ENCODE data around the gene ABHD12.
"Not testable (repeated sequence)": the region's sequence is repeated elsewhere in the genome, so short reads cannot be mapped to it uniquely, and the experiment has no call there.

ABHD12 gene

DNA sequence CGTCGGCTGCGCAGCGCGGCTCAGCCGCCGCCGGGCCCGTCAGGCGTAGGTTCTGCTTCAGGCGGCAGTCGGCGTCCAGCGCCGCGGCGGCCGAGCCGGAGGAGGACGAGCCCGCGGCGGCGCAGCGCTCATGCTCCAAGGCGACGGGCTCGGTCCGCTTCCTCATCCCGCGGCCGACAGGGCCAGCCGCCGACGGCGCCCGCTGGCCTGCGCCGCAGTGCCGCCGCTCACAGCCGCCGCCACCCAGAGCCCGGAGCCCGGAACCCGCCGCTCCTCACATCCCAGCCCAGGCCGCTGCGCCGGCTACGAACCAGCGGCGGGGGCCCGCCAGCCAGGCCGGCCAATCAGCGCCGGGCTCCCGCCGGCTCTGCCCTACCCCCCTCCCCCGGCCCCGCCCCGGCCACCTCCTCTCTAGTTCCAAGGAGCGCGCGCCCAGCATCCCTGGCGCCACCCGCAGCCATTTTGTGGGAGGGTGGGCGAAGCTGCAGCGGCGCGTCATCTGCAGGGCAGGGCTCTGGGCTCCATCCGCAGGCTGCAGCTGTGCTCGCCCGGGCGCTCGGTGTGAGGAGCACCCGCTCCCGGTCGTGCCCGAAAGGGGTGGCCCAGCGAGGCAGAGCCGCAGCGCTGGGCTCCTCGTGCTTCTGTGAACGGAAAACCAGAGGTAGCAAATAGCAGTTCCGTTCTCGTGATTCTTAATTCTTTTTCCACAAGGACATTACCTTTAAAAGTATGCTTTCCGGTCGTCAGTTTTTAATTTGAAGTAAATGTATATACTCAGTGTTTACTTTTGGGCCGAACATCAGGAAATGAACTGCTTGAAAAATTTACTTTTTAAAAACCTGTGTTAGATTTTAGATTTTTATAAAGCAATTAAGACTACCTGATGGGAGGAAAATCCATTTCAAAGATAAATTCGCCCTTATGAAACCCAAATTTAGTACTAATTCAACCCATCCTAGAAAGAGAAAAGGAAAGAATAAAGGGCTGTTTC, at the start of gene ABHD12:
Gene ABHD12, minus strand, starts transcription at position 298 of the 991 bp plus-strand sequence. Its CDS starts 132 bp downstream, at position 166.
- DNase-seq: peak; percentile 92 to 94

DNA sequence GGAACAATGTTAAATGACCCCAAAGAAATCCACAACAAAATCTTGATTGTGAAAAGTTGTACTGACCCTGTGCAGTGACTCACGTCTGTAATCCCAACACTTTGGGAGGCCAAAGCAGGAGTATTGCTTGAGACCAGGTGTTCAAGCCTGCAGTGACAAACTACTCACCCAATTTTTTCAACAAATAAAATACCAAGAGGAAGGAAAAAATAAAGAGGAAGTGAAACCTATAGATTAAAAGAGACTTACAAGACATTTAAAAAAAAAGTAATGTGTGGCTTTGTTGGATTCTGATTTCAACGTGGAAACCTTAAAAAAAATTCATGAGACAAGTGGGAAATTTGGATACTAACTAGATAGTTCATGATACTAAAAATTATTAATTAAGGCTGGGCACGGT, 48.7 kb upstream of the ABHD12 start:
- no peak for DNase-seq

DNA sequence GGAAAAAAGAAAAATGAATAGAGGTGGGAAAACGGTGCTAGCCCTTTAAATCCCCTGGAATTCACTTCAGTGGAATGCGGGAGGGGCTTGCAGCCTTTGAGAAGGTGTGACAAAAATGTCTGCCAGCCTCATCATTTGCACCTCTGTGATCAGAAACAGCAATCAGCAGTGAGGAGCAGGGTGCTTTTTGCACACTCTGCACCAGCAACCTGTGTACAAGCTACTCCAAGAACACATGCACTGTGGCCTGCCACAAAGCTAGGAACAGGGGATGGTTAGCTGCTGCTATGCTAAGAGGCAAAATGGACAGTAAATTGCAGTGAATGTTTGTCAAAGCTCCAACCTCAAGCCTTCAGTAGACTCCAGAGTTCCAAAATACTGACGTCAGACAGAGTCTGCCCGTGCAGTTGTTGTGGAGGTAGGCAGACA, 46.5 kb upstream of the ABHD12 start:
- no peak for DNase-seq

DNA sequence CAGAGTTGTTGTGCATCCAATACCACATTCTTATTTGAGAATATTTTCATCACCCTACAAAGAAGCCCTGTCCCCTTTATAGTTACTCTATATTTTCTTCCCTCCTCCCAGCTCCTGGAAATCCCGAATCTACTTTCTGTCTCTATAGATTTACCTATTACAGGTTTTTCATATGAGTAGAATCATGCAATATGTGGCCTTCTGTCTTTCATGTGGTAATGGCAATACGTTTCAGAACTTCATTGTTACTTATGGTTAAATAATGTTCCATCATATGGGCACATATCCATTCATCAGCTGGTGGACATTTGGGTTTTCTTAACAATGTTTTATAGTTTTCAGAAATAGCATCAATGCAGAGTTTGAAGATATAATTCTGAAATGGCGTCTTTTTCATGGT, 33.9 kb upstream of the ABHD12 start:
- DNase-seq: no peak

DNA sequence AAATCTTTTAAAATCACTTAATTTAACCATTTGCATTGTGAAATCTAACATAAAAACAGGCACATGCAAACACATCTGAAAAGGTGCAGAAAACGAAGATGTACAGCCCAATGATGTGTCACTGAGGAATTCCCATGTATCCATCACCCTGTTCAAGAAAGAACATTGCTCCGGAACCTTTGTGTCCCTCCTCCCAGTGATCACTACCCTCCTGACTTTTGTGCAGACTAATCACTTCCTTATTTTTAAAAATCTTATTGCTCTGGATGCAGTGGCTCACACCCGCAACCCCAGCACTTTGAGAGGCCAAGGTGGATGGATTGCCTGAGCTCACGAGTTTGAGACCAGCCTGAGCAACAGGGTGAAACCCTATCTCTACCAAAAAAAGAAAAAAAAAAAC, 31.4 kb upstream of the ABHD12 start:
- DNase-seq: no peak

DNA sequence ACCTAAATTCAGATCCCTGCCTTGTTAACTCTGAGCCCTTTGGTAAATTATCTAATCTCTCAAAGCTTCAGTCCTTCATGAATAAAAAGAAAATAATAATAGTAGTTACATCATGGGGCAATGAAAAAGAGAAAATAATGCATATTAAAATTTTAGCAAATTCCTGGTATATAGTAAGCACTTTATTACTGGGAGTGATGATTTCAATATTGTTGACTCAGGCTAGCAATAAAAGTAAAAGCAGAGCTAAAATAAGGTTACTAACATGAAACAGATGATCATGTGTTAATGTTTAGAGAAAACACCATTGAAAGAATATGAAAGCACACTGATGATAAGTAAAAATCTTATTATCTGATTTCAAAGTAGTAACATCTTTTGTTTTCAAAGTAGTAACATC, 30.5 kb upstream of the ABHD12 start:
- DNase-seq: no peak

DNA sequence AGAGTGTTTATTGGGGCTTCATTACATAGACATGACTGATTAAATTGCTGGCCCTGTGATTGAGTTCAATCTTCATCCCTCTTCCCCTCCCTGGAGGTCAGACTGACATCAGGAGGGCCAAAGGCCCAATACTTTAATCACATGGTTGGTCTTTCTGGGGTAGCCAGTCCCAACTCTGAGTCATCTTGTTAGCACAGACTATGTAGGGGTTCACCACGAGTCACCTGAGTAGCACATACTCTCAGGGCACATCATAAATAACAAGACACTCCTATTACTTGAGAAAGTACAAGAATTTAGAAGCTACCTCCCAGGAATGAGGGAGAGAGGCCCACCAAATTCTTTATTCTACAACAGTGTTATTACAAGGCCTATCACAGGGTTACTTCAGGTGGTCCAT, 28.1 kb upstream of the ABHD12 start:
- DNase-seq: no peak

DNA sequence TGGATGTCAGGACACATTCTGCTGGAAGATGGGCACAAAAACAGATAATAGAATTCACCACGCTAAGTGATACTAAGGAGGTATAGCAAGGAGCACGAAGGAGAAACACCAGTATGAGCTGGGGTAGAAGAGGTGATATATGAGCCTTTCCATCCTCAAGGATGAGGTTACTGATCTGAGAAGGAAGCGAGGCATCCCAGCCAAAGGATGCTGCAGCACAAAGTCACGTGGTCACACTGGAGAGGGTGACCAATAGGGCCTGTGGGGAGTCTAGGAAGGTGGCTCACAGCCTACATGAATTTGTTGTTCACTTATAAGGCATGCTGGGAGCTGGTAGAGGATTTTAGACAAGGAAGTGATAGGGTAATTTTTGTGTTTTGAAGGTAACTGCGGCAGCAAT, 18.3 kb upstream of the ABHD12 start:
- DNase-seq: no peak

DNA sequence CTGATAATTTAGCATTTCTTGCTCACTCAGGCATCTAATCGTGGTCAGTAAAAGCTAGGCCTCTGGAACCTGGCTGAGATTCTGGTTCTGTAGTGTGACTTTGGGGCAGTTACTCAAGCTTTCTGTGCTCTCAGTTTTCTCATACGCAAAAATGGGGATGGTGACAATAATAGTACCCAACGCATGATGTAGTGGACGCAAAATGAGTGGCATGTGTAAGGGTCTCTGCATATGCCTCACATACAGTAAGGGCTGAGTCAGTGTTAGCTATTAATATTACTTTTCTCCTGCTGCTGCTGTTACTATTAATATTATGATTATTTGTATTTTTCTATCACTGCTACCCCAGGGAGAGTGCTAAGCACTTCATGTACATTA, 17.5 kb upstream of the ABHD12 start:
- no peak for DNase-seq

DNA sequence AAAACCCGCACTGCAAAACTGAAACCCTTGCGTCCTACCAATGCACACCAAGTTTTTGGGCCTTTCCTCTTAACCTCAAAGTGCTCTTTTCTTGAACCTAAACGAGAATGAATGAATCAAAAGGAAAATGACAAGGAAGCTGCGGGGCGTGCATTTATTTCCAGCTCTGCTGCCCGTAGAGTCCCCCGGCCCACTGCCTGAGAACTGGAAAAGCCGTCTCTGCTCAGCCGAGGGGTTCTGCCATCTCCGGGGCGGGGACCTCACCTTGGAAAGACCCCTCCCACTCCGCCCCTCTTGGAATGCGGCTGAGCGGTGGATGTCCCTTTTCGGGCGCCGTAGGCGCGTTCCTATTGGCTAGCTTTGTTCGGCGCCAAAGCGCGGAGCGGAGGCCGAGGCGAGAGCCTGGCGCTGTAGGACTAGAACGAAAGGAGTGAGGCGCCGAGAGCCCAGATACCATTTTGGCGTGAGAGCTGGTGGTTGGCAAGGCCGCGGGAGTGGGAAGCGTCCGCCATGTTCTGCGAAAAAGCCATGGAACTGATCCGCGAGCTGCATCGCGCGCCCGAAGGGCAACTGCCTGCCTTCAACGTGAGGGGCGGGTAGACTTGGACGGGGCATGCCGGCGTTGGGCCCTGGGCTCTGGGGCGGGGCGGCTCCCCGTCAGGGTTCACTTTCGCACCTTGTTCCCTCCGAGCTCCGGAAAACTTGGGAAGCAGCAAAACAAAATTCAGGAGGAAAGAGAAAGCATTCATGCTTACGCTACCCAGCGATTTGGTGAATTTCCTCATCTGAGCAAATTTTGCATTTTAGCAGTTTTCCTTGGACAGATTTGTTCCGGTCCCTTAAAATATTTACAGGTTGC, 16.9 kb upstream of the ABHD12 start, which contains the start of gene GINS1:
Gene GINS1, plus strand, starts transcription at position 363 of the 859 bp plus-strand sequence. Its CDS starts 148 bp downstream, at position 511.
- DNase-seq: peak; percentile 90 to 95

DNA sequence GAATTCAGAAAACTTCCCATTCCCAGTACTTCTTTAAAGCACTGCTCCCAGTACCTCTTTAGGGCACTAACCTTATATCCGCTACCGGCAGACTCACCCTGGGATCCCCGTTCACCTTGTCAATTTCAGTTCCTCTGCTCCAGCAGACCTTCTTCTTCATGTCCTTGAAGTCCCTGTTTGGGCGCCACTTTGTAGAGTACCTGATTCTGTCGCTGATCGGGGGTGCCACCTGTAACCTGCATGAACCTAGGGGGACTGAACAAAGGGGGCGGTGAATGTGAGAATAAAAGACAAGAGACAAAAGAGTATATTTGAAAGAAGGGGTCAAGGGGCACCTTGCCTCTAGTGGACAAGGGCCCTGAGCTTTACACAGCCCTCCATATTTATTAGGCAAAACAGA, 11.9 kb upstream of the ABHD12 start:
- DNase-seq: no peak

DNA sequence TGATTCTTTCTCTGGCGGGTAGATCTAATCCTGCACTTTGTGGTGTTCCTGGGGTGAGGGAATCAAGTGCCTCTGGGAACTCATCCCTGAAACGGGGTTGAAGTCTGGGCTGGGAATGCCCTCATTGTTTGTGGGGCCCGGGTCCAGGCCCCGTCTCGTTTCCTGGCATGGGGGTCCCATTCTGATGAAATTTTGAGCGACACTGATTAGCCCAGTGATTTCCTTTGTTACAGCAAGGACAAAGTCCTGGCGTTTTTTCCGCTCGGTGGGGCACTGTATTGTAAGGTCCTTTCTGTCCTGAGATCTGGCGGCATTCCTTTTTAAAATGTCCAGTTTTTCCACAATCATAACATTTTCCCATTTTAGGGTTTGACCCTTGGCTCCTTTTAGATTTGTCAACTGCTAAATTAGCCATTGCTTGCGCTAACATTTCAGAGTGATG, 9.7 kb upstream of the ABHD12 start:
- DNase-seq: not testable (repeated sequence)

DNA sequence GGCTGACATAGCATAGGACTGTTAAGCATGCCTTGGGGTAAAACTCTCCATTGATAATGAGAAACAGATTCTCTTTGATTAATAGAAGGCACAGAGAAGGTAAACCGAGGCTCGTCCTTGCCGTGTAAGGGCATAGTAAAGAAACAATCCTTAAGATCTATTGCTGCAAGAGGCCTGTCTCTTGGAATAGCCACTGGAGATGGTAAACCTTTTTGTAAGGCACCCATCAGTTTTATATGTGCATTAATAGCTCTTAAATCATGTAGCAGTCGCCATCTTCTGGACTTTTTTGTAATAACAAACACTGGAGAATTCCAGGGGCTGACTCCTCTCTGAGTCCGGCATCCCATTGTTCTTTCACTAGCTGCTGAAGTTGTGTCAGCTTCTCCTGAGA, 8.4 kb upstream of the ABHD12 start:
- DNase-seq: peak; percentile 42 to 73

DNA sequence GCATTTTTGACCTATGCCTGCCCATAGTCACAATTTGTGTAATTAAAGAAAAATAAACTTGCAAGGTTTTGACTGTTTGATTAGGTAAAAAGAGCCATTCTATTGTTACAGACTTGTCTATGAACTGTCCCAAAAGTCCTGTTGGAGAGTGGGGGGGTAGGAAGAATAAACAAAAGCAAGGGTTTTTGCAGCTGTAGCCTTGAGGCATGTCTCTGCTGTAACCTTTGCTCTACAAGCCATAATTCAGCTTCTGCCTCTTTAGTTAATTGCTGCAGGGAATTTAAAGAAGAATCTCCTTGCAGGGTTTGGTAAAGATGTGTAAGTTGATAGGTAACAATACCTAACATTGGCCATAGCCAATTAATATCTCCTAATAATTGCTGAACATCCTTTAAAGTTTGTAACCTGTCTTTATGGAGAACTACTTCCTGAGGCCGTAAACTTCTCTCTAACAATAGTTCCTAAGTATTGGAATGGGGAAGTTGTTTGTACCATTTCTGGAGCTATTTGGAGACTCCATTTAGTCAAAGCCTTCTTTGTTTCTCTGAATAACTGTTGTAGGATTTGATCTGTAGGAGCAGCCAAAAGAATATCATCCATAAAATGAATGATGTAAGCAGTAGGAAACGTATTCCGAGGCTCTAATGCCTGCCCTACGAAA, 7.9 kb upstream of the ABHD12 start:
- no peak for DNase-seq

DNA sequence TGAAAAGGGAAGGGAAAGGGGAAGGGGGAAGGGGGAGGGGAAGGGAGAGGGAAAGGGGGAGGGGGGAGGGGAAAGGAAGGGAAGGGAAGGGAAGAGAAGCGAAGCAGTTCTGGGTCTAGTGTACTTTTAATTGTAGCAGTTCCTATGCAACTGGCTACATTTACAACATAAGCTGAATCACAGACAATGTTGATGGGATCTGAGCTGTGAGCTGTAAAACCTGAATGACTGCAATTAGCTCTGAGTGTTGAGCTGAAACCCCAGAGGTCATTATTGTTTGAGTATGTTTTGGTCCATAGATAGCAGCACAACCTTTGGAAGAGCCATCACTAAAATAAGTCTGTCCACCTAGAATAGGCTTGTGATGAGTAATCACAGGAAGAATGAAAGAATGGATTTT, 7.2 kb upstream of the ABHD12 start:
- no peak for DNase-seq

DNA sequence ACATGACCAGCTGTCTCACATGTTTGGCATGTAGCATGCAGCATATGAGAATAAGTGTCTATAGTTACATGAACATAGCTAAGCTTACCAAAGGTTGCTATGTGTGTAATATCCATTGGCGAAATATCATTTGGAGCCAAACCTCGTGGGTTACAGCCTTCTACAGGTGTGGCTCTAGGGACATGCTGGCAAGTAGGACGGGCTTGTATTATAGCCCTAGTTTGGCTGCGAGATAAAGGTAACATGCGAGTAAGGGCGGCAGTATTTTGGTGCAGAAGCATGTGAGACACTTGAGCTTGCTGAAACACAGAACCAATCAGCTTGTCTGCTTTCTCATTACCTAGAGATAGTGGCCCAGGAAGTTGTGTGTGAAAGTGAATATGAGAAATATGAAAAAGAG, 6.5 kb upstream of the ABHD12 start:
- no peak for DNase-seq

DNA sequence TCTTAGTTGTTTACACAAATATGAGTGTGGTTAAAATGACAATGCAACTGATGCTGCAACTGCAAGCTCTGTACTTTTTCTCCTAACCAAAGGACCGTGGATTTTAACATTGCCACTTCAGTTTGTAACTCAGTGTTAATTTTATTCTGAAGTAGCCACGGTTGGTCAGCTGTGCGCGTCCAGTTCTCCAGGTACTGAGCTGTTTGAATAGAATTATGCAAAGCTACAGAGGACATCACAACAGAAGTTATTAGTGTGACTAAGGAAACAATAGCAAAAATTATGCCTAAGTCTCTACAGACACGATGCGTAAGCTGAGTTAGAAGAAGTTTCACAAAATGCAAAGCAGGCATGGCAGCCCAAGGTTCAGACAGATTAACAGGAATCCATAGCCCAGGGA, 4.4 kb upstream of the ABHD12 start:
- no peak for DNase-seq

DNA sequence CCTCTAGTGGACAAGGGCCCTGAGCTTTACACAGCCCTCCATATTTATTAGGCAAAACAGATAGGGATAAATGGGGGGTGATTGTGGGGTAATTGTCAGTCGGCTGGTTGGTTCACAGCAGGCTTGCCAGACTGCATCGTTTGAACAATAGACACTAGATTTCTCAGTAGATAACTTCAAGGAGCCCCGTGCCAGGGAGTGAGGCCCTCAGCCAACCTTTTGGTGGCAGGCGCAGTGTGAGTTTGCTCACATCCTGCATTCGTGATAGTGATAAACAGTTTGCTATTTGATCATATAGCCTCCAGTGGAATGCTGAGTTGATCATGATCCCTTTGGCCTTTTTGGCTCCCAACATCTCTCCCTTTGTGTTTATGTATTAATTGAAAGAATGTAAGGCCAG, 3.6 kb upstream of the ABHD12 start:
- no peak for DNase-seq

DNA sequence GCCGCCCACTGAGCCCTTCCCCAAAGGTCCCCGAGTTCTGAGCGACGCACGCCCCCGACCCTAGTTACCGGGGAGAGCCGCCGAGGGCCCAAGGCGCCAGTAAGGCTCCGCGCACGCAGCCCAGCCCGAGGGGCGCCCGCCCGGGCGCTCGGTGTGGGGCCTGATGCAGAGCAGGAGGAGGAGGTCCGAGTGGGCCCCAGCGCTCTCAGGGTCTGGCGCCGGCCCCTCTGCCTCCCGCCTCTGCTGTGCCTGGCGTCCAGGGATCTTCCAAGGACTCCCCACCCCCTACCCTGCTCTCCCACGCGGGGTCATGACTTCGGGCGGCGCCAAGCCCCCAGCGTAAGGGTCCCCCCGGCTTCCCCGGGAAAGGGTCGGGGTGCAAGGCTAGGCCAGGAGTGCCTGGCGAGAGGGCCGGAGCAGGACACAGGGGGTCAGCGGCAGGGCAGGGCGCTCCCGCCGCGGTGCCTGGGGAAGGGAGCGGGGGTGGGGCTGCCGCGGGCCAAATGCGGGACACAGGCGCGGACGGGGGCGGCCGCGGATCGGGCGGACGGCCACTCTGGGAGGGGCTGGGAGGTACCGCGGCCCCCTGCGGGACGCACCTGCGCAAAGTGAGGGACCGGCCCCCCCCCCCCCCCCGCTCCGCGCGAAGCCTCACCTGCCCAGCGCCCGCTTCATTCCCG, 637 bp downstream of the ABHD12 start:
- no peak for DNase-seq

DNA sequence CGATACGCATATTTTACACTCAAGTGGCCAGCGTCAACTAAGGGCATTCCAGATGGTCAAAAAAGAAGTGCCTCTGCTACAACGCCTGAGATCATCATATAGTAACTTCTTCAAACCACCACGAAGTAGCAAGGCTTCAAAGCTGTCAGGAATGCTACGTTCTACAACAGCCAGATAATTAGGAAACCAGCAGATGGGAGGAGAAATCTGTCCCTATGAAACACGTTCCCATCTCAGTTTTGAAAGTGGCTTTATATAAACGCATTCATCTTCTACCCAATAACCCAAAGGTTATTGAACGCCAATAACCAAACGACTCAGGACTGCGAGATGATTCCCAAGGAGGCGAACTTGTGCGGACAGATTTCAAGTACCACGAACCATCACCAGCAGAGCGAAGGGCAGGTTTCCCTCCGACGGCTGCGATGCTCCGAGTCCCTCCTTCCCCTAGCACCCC, 1.2 kb downstream of the ABHD12 start:
- DNase-seq: no peak

DNA sequence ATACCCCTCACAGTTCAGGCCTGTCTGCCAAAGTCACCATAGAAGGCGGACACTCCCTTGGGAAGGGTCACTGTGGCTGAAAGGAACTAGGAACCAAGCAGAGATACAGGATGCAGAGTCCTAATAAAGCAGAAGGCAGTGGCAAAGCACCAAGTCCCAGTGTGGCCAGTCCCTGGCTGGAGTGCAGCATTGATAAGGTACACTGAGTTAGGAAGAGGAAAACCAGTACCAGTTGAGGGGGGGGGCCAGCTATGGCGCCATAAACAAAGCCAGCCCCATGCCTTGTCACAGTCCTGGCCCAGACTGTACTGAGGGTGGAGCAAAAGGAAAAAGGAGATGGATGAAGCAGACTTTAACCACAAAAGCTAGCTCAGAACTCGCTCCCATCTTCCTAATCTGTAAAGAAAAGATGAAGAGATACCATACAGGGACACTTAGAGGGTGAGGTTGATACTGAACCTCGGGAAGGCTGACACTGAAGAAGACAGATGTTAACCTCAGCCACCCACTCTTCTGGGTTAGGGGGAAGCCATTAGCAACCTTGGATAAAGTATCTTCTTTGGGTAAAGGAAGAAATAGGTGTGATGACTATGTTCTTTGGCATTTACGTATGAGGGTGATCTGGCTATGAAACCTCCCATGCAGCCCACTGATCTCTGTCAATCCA, 7.8 kb downstream of the ABHD12 start:
- DNase-seq: no peak

Measured in SW 1271 (cell line).